Midbrain (tissue), 1 donor: ENCODE measurements around the gene MCAM.

Experiments used
- DNase-seq: peaks from one replicate; lab custom pipeline; 2025; lab: John Stamatoyannopoulos, UW

The MCAM gene

GRCh38 chr11:119262668-119263351 is 54.1 kb downstream of the MCAM start:
- DNase-seq = no peak

- DNase-seq = no peak
These were observed 57.9 kb downstream of the MCAM start for GRCh38 chr11:119258983-119259382.
